Stimulated activated CD8-positive, alpha-beta memory T cell treated with anti-CD3 and anti-CD28 coated beads, Interleukin-7, amount 100 ng/mL, for 1 hour (primary cell): ENCODE data around the gene RPL37.
"Not testable (repeated sequence)": the region's sequence is repeated elsewhere in the genome, so short reads cannot be mapped to it uniquely, and the experiment has no call there.

Experiments
- DNase-seq, 2 donors: peaks; one replicate each; pipeline ENCODE4 v3.0.0-alpha.2; 2020; ENCODE audit warnings: low read depth in 2 of 2

The RPL37 gene

DNA sequence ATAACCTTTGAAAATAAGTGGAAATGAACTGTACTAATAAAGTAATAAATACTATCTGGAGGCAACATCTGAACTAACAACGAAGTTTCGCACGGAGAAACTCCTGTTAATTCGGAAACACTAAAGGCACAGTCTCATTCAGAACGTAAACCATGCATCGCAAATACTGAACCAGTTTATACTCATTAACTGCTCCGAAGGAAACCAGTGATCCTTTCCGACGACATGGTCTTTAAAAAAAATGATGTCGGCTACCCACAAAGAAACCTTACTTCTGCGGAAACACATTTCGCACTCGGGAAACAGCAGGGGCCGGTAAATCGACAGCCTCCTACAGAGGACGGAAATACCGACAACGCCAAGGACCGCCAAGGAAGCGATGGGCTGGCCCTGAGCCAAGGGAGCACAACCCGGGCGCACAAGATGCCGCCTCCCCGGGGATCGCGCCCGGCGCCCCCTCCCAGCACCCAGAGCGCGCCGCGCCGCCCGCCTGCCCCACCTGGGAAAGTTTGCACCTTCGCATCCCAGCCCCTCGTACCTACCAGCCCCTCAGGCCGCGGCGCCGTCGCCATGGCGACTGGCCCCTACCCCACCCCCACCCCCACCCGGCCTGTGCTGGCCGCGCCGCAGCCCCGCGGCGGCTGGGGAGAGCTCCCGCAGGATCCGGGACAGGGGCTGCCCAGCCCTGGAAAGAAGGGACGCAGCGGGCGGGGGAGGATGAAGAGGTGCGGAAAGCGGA lies 37.6 kb downstream of the RPL37 start:
- peak; percentile 44 to 59 for DNase-seq

DNA sequence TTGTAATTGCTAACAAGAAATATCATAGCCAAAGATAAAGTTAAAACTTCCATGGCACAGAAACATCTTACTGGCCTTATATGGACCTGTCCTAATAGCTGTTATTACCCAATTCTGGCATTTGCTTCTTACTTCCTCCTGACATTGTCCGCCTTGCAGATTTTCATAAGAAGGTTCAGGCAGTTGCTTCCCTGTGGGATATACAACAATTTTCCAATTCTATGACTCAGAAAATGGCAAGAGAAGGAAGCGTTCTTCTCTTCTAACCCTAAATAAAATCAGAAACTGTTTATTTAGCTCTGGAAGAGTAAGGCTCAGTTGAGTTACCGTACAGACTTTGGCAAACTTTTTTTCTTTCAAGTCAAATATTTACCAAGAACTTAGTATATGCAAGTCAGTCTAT lies 38.5 kb downstream of the RPL37 start:
- no peak for DNase-seq

DNA sequence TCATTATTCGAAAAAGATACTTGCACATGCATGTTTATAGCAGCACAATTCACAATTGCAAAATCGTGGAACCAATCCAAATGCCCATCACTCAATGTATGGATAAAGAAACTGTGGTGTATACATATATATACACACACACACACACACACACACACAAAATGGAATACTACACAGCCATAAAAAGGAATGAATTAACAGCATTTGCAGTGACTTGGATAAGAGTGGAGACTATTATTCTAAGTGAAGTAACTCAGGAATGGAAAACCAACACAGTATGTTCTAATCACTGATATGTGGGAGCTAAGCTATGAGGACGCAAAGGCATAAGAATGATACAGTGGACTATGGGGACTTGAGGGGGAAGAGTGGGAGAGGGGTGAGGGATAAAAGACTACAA lies 40.1 kb downstream of the RPL37 start:
- not testable (repeated sequence) for DNase-seq

DNA sequence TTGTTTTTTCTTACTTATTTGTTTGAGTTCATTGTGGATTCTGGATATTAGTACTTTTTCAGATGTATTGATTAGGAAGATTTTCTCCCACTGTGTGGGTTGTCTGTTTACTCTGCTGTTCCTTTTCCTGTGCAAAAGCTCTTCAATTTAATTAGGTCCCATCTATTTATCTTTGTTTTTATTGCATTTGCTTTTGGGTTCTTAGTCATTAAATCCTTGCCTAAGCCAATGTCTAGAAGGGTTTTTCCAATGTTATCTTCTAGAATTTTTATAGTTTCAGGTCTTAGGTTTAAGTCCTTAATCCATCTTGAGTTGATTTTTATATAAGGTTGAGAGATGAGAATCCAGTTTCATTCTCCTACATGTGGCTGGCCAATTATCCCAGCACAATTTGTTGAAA lies 40.7 kb downstream of the RPL37 start:
- DNase-seq: not testable (repeated sequence)

GRCh38 chr5:40792691-40793090 lies 42.3 kb downstream of the RPL37 start:
- DNase-seq: not testable (repeated sequence)

- no peak for DNase-seq
Observed at GRCh38 chr5:40791715-40792139, 43.3 kb downstream of the RPL37 start.

DNA sequence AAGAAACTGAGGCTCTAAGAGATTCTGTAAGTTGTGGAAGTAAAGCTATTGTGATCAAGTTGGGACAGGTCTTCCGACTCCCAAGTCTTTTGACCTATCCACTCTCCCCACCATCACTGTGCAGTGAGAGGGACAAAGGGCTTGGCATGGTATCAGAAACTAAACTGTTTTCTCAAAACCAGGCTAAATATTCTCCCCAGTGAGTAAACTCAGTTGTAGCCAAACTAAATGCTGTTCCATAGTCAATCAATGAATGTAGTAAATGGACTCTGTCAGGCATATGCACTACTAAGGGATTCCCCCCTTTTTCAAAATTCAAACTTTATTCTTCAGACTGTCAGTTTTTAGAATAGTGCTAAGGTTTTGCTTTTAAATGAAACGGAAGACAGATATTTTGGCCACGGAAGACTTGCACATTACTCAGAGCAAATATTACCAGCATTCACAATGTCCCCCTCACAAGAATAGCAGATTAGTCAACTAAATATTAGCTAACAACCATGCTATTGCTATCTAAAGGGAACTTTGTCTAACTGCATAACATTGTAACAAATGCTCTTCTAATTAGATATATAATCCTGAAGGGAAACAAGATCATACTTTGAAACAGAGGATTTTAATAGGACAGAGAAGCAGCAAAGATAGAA lies 44.0 kb downstream of the RPL37 start:
- DNase-seq: no peak

DNA sequence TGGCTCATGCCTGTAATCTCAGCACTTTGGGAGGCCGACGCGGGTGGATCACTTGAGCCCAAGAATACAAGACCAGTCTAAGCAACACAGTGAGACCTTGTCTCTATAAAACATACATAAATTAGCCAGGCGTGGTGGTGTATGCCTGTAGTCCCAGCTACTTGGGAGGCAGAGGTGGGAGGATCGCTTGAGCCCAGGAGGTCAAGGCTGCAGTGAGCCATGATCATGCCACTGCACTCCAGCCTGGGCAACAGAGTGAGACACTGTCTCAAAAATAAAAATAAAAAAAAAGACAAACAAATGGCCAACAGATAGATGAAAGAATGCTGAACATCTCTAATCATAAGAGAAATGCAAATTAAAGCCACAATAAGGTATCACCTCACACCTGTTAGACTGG lies 46.1 kb downstream of the RPL37 start:
- DNase-seq: not testable (repeated sequence)

DNA sequence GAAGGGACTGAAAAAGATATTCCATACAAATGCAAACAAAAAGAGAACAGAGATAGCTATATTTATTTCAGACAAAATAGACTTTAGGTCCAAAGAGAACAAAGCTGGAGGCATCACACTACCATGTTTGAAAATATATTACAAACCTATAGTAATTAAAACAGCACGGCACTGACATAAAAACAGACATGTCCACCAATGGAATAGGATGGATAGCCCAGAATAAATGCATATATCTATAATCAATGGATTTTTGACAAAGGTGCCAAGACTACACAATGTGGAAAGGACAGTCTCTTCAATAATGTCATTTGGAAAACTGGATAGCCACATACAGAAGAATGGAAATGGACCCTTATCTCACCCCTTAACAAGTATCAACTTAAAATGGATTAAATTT lies 47.0 kb downstream of the RPL37 start:
- DNase-seq: no peak

- not testable (repeated sequence) for DNase-seq
Observed at GRCh38 chr5:40786664-40787063, 48.4 kb downstream of the RPL37 start.

DNA sequence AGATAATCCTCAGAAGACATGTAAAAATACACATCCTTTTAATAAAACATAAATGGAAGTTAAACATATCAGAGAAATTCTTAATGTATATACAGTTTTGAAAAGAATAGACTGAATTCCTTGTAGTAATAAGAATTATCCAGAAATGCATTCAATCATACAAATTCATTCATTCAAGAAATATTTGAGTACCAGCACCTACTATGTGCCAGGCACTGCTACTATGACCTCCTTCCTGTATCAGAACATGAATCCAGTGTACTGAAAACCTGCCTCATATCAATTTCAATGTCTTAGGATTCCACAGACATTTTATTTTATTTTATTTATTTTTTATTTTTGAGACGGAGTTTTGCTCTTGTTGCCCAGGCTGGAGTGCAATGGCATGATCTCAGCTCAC lies 50.1 kb downstream of the RPL37 start:
- no peak for DNase-seq

- DNase-seq: no peak
Observed at GRCh38 chr5:40784027-40784653, 50.9 kb downstream of the RPL37 start.

GRCh38 chr5:40781843-40782409 lies 53.1 kb downstream of the RPL37 start:
- no peak for DNase-seq

DNA sequence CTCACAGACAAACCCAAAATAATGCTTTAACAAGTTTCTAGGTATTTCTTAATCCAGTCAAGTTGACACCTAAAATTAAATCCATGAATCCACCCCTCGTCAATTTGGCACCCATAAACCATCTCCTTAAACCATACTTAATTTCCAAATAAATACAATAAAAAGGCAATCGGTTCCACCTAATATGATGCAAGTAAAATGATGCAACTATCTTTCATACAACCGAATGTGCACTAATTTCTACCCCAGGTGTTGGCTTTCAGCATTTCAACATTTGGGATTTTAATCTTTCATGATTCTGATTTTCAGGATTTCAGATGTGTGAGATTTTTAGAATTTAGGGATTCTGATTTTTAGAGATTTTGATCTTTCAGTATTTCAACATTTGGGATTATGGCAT lies 54.2 kb downstream of the RPL37 start:
- no peak for DNase-seq

- no peak for DNase-seq
Observed at GRCh38 chr5:40780199-40780598, 54.8 kb downstream of the RPL37 start.

GRCh38 chr5:40779561-40779960 lies 55.5 kb downstream of the RPL37 start:
- DNase-seq: no peak

GRCh38 chr5:40778133-40778532 lies 56.9 kb downstream of the RPL37 start:
- no peak for DNase-seq

GRCh38 chr5:40776658-40776977 lies 58.4 kb downstream of the RPL37 start:
- DNase-seq: no peak

DNA sequence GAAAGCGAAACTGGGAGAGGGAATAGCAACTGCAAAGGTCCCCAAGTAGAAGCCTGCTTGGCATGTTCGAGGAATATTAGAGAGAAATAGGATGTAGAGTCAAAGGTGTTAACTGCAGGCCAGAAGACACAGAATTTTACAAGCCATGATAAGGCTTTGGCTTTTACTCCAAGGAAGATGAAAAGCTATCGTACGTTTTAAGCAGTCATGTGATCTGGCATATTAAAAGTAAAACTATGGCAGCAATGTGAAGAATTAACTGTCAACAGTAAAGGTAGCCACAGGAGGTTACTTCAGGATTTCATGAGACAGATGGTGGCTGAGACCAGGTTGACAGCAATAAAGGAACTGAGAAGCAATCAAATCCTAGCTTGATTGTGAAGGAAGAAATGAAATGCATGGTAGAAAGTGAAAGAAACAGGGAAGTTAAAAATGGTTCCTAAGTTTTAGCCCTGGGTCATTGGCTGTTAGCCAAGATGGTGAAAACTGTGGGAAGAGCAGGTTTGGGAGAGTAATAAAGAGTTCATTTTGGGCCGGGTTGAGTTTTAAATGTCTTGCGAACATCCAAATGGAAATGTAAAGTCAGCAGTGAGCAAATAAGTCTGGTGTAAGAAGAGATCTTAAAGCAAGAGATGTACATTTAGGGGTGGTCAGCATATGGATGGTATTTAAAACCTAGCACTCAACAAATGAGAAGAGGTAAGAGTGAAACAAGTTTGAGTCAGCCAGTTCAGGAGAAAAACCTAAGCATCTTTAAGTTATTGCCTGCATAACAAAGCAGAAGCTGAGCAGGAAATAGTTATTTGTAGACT lies 59.0 kb downstream of the RPL37 start:
- DNase-seq: no peak
